ENCODE results near the gene UGT8.

UGT8 gene

DNA sequence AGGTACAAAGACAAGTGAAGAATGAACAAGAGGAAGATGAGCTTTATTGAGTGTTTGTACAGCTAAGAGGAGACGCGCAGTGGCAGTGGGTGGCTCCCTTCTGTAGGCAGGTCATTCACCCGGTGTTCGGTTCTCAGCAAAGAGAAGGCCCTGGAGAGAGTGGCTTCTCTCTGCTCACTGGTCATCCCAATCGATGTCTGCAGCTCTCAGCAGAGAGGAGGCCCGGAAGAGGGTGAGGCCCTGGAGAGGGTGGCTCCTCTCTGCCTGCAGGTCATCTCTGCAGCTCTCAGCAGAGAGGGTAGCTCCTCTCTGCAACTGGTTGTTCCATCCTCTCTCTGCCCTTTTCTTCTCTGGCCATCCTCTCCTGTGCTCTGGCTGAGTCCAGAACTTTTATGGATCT is 126.5 kb downstream of the UGT8 start:
- TF ChIP-seq, protein P1, sequence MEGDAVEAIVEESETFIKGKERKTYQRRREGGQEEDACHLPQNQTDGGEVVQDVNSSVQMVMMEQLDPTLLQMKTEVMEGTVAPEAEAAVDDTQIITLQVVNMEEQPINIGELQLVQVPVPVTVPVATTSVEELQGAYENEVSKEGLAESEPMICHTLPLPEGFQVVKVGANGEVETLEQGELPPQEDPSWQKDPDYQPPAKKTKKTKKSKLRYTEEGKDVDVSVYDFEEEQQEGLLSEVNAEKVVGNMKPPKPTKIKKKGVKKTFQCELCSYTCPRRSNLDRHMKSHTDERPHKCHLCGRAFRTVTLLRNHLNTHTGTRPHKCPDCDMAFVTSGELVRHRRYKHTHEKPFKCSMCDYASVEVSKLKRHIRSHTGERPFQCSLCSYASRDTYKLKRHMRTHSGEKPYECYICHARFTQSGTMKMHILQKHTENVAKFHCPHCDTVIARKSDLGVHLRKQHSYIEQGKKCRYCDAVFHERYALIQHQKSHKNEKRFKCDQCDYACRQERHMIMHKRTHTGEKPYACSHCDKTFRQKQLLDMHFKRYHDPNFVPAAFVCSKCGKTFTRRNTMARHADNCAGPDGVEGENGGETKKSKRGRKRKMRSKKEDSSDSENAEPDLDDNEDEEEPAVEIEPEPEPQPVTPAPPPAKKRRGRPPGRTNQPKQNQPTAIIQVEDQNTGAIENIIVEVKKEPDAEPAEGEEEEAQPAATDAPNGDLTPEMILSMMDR (IDR thresholded peaks at IDR 0.05; ENCODE audit: low read length), result no peak
- TF ChIP-seq EZH2 (IDR thresholded peaks at IDR 0.05; ENCODE audit: borderline replicate concordance, low read length), result no peak
- Histone ChIP-seq H2AFZ (ENCODE audit: low read length) (no peak overlapping the region), H3K79me2 (ENCODE audit: insufficient read depth, low read length) (no peaks in the 10 kb centered on the region), H3F3A (ENCODE audit: insufficient read depth, low read length) (no peaks in the 10 kb centered on the region), H3K27me3 (ENCODE audit: insufficient read depth, low read length) (no peaks in the 10 kb centered on the region; the same call in 1 of the 2 replicates), H3K4me2 (ENCODE audit: low read length) (no peak overlapping the region), H3K36me3 (ENCODE audit: insufficient read depth, low read length) (no peaks in the 10 kb centered on the region), H4K20me1 (ENCODE audit: insufficient read depth, low read length) (no peaks in the 10 kb centered on the region), H3K4me3 (ENCODE audit: low read depth, low read length, poor library complexity, severe bottlenecking) (no peak overlapping the region), H3K4me1 (ENCODE audit: insufficient read depth, low read length, severe bottlenecking) (no peaks in the 10 kb centered on the region), H3K9me3 (ENCODE audit: low read length) (no peaks in the 10 kb centered on the region), H3K9ac (ENCODE audit: low read length) (no peak overlapping the region), H3K27ac (ENCODE audit: low read depth, low read length, poor library complexity, severe bottlenecking) (no peak overlapping the region), H3K9me2 (ENCODE audit: low read depth, low read length) (no peaks in the 10 kb centered on the region)

DNA sequence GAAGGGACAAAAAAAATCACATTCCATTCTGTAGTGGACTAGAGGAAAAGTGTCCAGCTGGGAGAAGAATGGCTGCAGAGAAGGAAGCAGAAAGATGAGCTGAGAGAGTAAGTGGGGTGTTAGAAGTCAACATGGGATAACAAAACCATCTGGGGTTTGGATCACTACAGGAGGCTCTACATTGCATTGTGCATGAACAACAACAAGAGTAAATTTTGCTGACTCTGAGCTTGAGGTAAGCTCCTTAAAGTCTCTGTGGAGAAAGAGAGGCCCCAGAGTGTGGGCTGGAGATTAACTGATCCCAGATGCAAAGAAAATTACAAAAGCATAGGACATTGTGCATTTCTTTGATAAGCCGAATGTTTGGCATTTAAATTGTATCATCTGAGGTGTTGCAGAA is 128.9 kb downstream of the UGT8 start:
- Histone ChIP-seq H3K9me3 (ENCODE audit: low read length) (no peaks in the 10 kb centered on the region), H2AFZ (ENCODE audit: low read length) (no peak overlapping the region), H3K4me2 (ENCODE audit: low read length) (no peak overlapping the region), H3K36me3 (ENCODE audit: insufficient read depth, low read length) (no peaks in the 10 kb centered on the region), H3K79me2 (ENCODE audit: insufficient read depth, low read length) (no peaks in the 10 kb centered on the region), H3K9me2 (ENCODE audit: low read depth, low read length) (no peaks in the 10 kb centered on the region), H3F3A (ENCODE audit: insufficient read depth, low read length) (no peaks in the 10 kb centered on the region), H3K9ac (ENCODE audit: low read length) (no peak overlapping the region), H3K27ac (ENCODE audit: low read depth, low read length, poor library complexity, severe bottlenecking) (no peak overlapping the region), H3K4me1 (ENCODE audit: insufficient read depth, low read length, severe bottlenecking) (no peaks in the 10 kb centered on the region), H3K4me3 (ENCODE audit: low read depth, low read length, poor library complexity, severe bottlenecking) (no peak overlapping the region), H3K27me3 (ENCODE audit: insufficient read depth, low read length) (no peaks in the 10 kb centered on the region; the same call in 1 of the 2 replicates), H4K20me1 (ENCODE audit: insufficient read depth, low read length) (no peaks in the 10 kb centered on the region)
- TF ChIP-seq, protein P1 (IDR thresholded peaks at IDR 0.05; ENCODE audit: low read length), result no peak
- no peak for TF ChIP-seq EZH2 (IDR thresholded peaks at IDR 0.05; ENCODE audit: borderline replicate concordance, low read length)
